ENCODE measurements around the gene LYRM4.

LYRM4 gene

GRCh38 chr6:5279891-5280338, 19.2 kb upstream of the LYRM4 start:
- FAIRE-seq: no peak

- no peak for FAIRE-seq
These were observed 17.9 kb upstream of the LYRM4 start for GRCh38 chr6:5278565-5279120.

GRCh38 chr6:5278047-5278446, 17.3 kb upstream of the LYRM4 start:
- FAIRE-seq: no peak

GRCh38 chr6:5277589-5277988, 16.8 kb upstream of the LYRM4 start:
- FAIRE-seq: no peak

GRCh38 chr6:5276581-5276980, 15.8 kb upstream of the LYRM4 start:
- FAIRE-seq: no peak

- FAIRE-seq: no peak
These were observed 14.7 kb upstream of the LYRM4 start for GRCh38 chr6:5275497-5275896.

- FAIRE-seq: no peak
These were observed 13.5 kb upstream of the LYRM4 start for GRCh38 chr6:5274231-5274630.

GRCh38 chr6:5271926-5272325, 11.2 kb upstream of the LYRM4 start:
- no peak for FAIRE-seq

GRCh38 chr6:5270093-5270680, 9.4 kb upstream of the LYRM4 start:
- no peak for FAIRE-seq

GRCh38 chr6:5266423-5266822, 5.7 kb upstream of the LYRM4 start:
- no peak for FAIRE-seq

- no peak for FAIRE-seq
These were observed 877 bp upstream of the LYRM4 start for GRCh38 chr6:5261545-5262109.

- no peak for FAIRE-seq
These were observed 584 bp downstream of the LYRM4 start for GRCh38 chr6:5260111-5260620.

GRCh38 chr6:5259428-5259827, 1.3 kb downstream of the LYRM4 start:
- no peak for FAIRE-seq

GRCh38 chr6:5257400-5257799, 3.4 kb downstream of the LYRM4 start:
- no peak for FAIRE-seq

GRCh38 chr6:5256952-5257351, 3.8 kb downstream of the LYRM4 start:
- no peak for FAIRE-seq

- FAIRE-seq: no peak
These were observed 9.8 kb downstream of the LYRM4 start for GRCh38 chr6:5250911-5251310.

GRCh38 chr6:5250451-5250850, 10.3 kb downstream of the LYRM4 start:
- no peak for FAIRE-seq

- no peak for FAIRE-seq
These were observed 11.2 kb downstream of the LYRM4 start for GRCh38 chr6:5249451-5250122.

GRCh38 chr6:5248302-5249098, 12.2 kb downstream of the LYRM4 start:
- FAIRE-seq: no peak

GRCh38 chr6:5247201-5247600, 13.5 kb downstream of the LYRM4 start:
- FAIRE-seq: no peak

- FAIRE-seq: no peak
These were observed 14.3 kb downstream of the LYRM4 start for GRCh38 chr6:5246141-5247097.

- no peak for FAIRE-seq
These were observed 17.7 kb downstream of the LYRM4 start for GRCh38 chr6:5243069-5243468.

Measured in G401.6 (cell line).